HG03139 (cell line): Measurements from ENCODE around the gene BCAT1.
"Not testable (repeated sequence)": the region's sequence is repeated elsewhere in the genome, so short reads cannot be mapped to it uniquely, and the experiment has no call there.

ENCODE experiments used
- ATAC-seq: cut with Tn5 transposase; IDR thresholded peaks from one replicate; pipeline ENCODE4 v1.9.1; 2021; ENCODE audit not compliant: unreplicated experiment

BCAT1 gene

GRCh38 chr12:24820872-24821271 lies 128.0 kb downstream of the BCAT1 start:
- ATAC-seq = no peak

- no peak for ATAC-seq
Measured at GRCh38 chr12:24818351-24818750, 130.6 kb downstream of the BCAT1 start.

- peak; percentile 36 for ATAC-seq
Measured at GRCh38 chr12:24815114-24815423, 133.8 kb downstream of the BCAT1 start.

- ATAC-seq = peak; percentile 70
Measured at GRCh38 chr12:24814379-24815113, 134.4 kb downstream of the BCAT1 start.

- ATAC-seq = no peak
Measured at GRCh38 chr12:24810378-24810777, 138.5 kb downstream of the BCAT1 start.

GRCh38 chr12:24809306-24809705 lies 139.6 kb downstream of the BCAT1 start:
- not testable (repeated sequence) for ATAC-seq

- ATAC-seq = no peak
Measured at GRCh38 chr12:24808651-24809050, 140.2 kb downstream of the BCAT1 start.

- no peak for ATAC-seq
Measured at GRCh38 chr12:24806386-24806785, 142.5 kb downstream of the BCAT1 start.

- ATAC-seq = no peak
Measured at GRCh38 chr12:24803430-24804245, 145.3 kb downstream of the BCAT1 start.

- peak; percentile 88 for ATAC-seq
Measured at GRCh38 chr12:24798335-24798734, 150.6 kb downstream of the BCAT1 start.

- ATAC-seq = peak; percentile 34
Measured at GRCh38 chr12:24797901-24798300, 151.0 kb downstream of the BCAT1 start.

- ATAC-seq = no peak
Measured at GRCh38 chr12:24796876-24797275, 152.0 kb downstream of the BCAT1 start.

- no peak for ATAC-seq
Measured at GRCh38 chr12:24795699-24796347, 153.1 kb downstream of the BCAT1 start.

GRCh38 chr12:24791622-24792021 lies 157.3 kb downstream of the BCAT1 start:
- ATAC-seq = no peak

GRCh38 chr12:24788886-24789285 lies 160.0 kb downstream of the BCAT1 start:
- no peak for ATAC-seq

GRCh38 chr12:24780697-24781368 lies 168.1 kb downstream of the BCAT1 start:
- ATAC-seq = no peak

- no peak for ATAC-seq
Measured at GRCh38 chr12:24778486-24779304, 170.2 kb downstream of the BCAT1 start.

GRCh38 chr12:24777359-24777758 lies 171.5 kb downstream of the BCAT1 start:
- no peak for ATAC-seq

- ATAC-seq = no peak
Measured at GRCh38 chr12:24776861-24777260, 172.0 kb downstream of the BCAT1 start.

- no peak for ATAC-seq
Measured at GRCh38 chr12:24775073-24775472, 173.8 kb downstream of the BCAT1 start.

- no peak for ATAC-seq
Measured at GRCh38 chr12:24773996-24774395, 174.9 kb downstream of the BCAT1 start.
